Activated CD4-positive, alpha-beta T cell treated with anti-CD3 and anti-CD28 coated beads, Interleukin-10, Interleukin-2, amounts not matched to agents 100 ng/mL and 50 ng/mL, durations not matched to agents 16 hours and 8 hours (primary cell): Measurements from ENCODE around the gene COL9A3.

Experiments used
- DNase-seq: peaks from one replicate; pipeline ENCODE4 v3.0.0-alpha.2; 2020

COL9A3 gene

DNA sequence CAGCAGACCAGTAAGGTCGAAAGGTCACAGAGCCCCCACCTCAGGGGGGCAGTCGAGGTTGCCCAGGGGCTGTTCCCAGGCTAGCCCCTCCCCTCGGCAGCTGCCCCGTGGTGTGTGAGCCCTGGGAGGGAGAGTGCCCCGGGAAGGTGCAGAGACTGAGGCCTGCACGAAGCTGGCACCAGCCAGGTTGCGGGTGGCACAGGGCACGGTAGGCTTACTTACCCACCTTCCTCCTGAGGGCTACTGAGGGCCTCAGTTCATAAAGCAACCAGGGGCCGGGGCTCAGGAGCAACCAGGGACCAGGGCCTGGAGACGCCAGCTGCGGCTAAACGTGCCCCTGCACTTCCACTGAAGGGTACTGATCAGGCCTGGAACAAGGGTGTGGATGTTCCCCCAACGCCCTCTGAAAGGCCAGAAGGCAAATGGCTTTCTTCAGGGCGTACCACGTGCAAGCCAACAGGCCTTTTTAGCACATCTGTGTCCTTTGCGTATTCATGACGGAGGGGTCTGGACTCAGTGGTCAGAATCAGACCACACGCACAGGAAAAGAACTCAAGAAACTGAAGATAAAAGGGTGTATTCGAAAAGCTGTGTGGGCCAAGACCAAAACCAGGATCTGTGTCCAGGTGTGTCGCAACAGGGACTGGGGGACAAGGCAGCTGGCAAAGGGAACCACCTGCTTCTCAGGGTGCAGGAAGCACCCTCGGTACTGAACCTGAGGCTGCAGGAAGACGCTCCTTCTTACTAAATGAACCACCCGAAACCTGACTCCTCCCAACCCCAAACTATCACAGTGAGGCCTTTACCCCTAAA, 69.3 kb downstream of the COL9A3 start:
- no peak for DNase-seq

DNA sequence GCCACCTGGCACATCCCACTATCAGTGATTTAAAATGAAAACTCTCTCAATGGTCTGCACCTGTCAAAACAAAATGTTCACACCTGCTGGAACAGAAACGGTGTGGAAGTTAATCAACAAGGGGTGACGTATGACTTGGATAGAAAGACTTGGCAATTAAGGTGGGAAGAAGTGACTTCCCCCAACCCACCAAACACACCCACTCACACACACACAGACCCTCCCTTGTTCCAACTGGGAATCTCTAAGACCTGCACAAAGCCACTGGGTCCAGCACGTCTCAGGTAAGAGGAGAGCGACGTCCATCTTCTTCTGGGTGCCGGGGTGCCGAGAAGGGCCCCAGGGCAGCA, 69.8 kb downstream of the COL9A3 start:
- DNase-seq, result no peak

DNA sequence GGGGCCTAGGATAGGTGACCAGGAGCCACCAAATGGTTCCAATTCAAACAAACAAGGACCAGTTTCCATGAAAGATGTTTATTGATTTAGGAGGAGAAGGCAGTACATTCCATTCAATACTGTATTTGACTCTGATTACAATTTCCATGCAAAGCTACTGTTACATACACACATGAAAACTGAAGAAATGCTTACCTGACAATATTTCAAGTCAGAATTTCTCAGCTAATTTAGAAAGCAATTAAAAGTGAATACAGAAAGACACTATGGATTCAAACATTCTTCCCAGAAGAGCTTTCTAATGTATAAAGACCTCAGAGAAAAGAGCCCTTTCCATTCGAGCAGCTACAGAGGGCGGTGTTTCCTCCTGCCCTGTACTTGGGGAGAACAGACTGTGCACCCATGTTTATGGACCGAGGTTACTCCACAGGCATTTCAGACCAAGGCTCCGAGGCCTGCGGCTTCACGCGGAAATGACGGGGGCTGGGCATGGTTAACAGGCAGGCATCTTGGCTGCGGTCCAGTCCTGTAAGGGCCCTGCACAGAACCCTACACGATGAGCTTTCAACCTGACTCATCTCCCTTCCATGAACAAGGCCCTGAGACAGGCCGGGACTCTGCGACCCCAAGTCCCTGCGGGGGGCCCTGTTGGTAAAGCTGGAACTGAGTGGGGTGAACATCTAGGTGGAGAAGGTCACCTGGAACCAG, 70.5 kb downstream of the COL9A3 start:
- DNase-seq, result peak; percentile 29

DNA sequence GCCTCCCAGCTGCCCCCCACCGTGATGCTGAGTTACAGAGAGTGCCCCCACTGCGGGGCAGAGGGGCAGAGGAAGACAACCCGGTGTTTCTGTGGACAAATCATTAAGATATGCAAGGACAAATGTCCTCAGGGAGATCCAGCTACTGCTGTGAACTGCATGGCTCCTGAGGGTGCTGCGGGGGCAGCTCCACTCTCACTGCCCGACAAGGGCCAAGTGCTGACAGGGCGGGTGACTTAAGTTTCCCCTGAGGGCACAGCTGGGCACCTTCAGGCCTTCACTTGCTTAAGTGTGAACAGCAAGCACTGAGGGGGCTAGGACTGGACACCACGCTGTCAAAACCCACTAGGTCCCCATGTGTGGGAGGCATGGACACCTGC, 71.0 kb downstream of the COL9A3 start:
- DNase-seq, result no peak

DNA sequence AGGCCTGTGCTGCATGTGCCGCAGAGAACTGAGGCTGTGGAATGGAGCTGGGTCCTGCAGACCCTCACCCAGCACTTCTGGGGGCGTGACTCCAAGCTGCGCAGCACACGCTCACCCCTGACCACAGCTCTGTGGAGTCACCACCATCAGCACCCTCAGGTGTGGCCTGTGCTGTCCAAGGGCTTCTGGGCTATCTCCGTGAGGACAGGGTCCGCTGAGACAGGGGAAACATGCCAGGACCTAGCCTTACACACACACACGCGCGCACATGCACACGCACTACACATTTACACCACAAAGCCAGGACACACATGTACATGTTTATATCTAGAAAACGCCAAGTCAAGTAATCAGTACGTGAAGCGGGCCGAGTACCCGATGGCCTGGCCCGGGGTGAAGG, 71.6 kb downstream of the COL9A3 start:
- DNase-seq, result no peak

DNA sequence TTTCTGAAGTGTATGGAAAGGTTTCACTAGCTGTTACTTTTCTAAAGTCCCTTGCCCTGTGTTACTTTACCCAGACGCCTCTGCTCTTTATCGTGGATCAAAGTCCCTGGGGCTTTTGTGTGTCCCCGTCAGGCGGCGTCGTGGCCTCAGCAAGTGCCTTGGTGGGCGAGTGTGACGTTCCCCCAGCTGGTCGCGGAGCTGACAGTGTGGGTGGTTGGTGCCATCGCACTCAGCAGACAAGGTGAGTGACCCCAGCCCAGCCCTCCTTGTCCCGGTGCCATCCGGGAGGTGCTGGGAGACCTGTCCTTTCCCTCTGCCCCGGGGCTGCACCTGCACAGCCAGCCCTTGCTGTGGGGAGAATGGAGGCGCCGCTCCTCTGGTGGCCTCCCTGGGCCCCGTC, 72.1 kb downstream of the COL9A3 start:
- no peak for DNase-seq

DNA sequence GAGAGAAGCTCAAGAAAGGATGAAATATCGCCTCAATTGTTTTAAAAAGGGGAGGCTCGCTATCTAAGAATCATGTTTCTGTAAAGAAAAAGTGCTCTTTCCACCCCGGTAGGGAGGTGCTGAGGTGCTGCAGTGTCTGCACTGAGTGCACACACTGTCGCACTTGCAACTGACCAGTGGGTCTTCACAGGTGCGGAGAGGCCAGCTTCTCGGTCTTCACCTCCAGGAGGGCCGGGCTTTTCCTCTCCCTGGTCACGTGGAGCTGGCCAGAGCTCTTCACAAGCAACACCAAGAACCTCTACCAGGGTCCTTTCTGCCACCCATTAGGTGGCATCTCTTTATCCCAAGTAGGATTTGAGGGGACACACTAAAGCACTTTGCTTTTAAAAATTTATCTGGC, 72.6 kb downstream of the COL9A3 start:
- DNase-seq, result no peak

DNA sequence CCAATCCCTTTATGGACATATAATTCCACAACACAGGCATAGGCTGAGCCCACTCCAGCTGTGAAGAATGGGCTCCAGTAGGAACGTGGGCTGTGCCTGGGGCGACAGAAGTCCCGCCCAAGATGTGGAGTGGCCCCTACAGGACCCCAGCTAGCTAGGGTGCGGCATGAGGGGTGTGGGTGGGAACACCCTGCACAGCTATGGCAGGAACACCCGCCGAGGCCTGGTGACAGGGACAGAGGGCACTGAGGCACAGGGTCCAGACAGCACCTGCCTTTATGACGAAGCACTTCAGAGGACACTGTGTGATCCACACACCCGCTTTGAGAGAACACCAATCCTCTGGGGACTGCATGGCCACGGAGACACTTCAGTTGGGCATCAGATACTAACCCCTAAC, 73.0 kb downstream of the COL9A3 start:
- no peak for DNase-seq

DNA sequence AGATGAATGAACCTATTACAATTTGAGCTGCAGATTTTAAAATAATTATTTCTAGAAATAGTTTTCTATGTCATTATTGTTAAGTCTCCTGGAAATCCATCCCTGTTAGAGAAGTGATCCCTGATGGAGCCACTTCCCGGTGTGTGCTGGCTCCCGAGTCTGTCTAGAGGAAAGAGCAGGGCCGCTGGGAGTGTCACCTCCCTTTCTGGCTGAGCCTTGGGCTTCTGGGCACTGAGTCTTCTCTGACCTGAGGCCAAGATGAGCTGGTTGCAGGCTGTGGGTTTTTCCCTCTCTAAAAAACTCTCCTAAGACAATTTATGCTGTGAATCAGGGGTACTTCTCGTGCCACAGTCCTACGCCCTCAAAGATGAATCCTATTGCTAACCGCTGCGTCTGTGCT, 73.6 kb downstream of the COL9A3 start:
- no peak for DNase-seq
